K562 (cell line): Measurements from ENCODE around the gene SLC25A36. TPM values are rescaled to one million over a fixed set of nuclear protein-coding genes. Genes with fewer than 3 reads are reported as not detected.
A peak's percentile ranks its signal among the peaks of the same experiment; 100 is the strongest.

Experiments used
- ATF7 ChIP-seq: fragments of 450-650 bp; IDR thresholded peaks from 2 replicates; pipeline ENCODE4 v1.7.1; 2014; ENCODE audit warnings: mild to moderate bottlenecking, moderate library complexity
- DNMT1 ChIP-seq: fragments of 450-650 bp; IDR thresholded peaks from 2 replicates; pipeline ENCODE4 v1.6.1; 2016; ENCODE audit warnings: antibody characterized with exemption, mild to moderate bottlenecking
- EWSR1 ChIP-seq: fragments of 450-650 bp; IDR thresholded peaks from 2 replicates; pipeline ENCODE4 v1.6.1; 2018; ENCODE audit warnings: borderline replicate concordance, mild to moderate bottlenecking, low read depth, moderate library complexity; ENCODE audit not compliant: partially characterized antibody
- FOXP1 ChIP-seq: sonication (generic); formaldehyde crosslinking; IDR thresholded peaks from 2 replicates; pipeline ENCODE4 v1.8.0; 2022; ENCODE audit warnings: mild to moderate bottlenecking, missing genetic modification reagents
- HDAC8 ChIP-seq: fragments of 450-650 bp; IDR thresholded peaks from 2 replicates; pipeline ENCODE4 v1.6.1; 2016; ENCODE audit warnings: mild to moderate bottlenecking, missing genetic modification characterization, moderate library complexity, missing compliant biosample characterization
- KAT7 ChIP-seq: sonication (generic); formaldehyde crosslinking; IDR thresholded peaks from 2 replicates; pipeline ENCODE4 v1.8.0; 2022; ENCODE audit warnings: missing genetic modification reagents, mild to moderate bottlenecking, borderline replicate concordance
- MCM3 ChIP-seq: fragments of 450-650 bp; IDR thresholded peaks from 2 replicates; pipeline ENCODE4 v1.6.1; 2016
- NRF1 ChIP-seq, 2 experiments: fragments of 450-650 bp; IDR thresholded peaks in 1 of 2; conservative IDR thresholded peaks in 1 of 2; 2 replicates each; pipeline ENCODE4 v1.6.1; 2014; ENCODE audit warnings: mild to moderate bottlenecking in 2 of 2
- PHB2 ChIP-seq: fragments of 450-650 bp; IDR thresholded peaks from 2 replicates; pipeline ENCODE4 v1.6.1; 2017; ENCODE audit warnings: low read depth
- POLR2B ChIP-seq: fragments of 450-650 bp; IDR thresholded peaks from 2 replicates; pipeline ENCODE4 v1.6.1; 2018; ENCODE audit warnings: low read depth; ENCODE audit not compliant: partially characterized antibody
- PRPF4 ChIP-seq: fragments of 200-400 bp; formaldehyde crosslinking; IDR thresholded peaks from one replicate; pipeline ENCODE4 v1.6.1; 2017; ENCODE audit warnings: low read length, low read depth, mild to moderate bottlenecking; ENCODE audit not compliant: insufficient read depth, poor library complexity, severe bottlenecking
- RBM14 ChIP-seq: fragments of 200-400 bp; formaldehyde crosslinking; IDR thresholded peaks from 2 replicates; pipeline ENCODE4 v1.6.1; 2018; ENCODE audit warnings: low read depth, mild to moderate bottlenecking, low read length, moderate library complexity, borderline replicate concordance; ENCODE audit not compliant: insufficient read depth
- SIN3A ChIP-seq, 2 experiments: fragments of 150-350 bp in 1 of 2; IDR thresholded peaks; 2 replicates each; pipeline ENCODE4 v1.6.1; 2011 to 2016; ENCODE audit warnings: borderline replicate concordance in 2 of 2, low read depth in 2 of 2, low read length in 2 of 2, mild to moderate bottlenecking in 2 of 2, moderate library complexity in 2 of 2; ENCODE audit not compliant: control insufficient read depth in 1 of 2
- SLC30A9 ChIP-seq: fragments of 250-450 bp; sonication (Bioruptor Pico); IDR thresholded peaks from 2 replicates; pipeline ENCODE4 v1.8.0; 2022; ENCODE audit warnings: mild to moderate bottlenecking, moderate library complexity
- SP1 ChIP-seq: sonication (generic); formaldehyde crosslinking; IDR thresholded peaks from 2 replicates; pipeline ENCODE4 v1.8.1; 2022; ENCODE audit warnings: mild to moderate bottlenecking, missing genetic modification reagents
- YY1 ChIP-seq, 3 experiments: IDR thresholded peaks; 2 replicates each; pipeline ENCODE4 v1.6.1; 2011; ENCODE audit warnings: low read length in 2 of 3, mild to moderate bottlenecking in 2 of 3, moderate library complexity in 2 of 3, borderline replicate concordance in 1 of 3, control low read depth in 1 of 3, low read depth in 1 of 3; ENCODE audit not compliant: insufficient read depth in 3 of 3, insufficient replicate concordance in 2 of 3, control insufficient read depth in 1 of 3, insufficient read length in 1 of 3; ENCODE audit errors: extremely low read depth in 1 of 3
- ZBTB17 ChIP-seq: fragments of 450-650 bp; formaldehyde crosslinking; IDR thresholded peaks from 2 replicates; pipeline ENCODE4 v1.4.0; 2020; ENCODE audit warnings: mild to moderate bottlenecking
- ZBTB7A ChIP-seq: IDR thresholded peaks from 2 replicates; pipeline ENCODE4 v1.6.1; 2011; ENCODE audit warnings: low read depth, mild to moderate bottlenecking, low read length, moderate library complexity, borderline replicate concordance; ENCODE audit not compliant: control insufficient read depth
- ZFX ChIP-seq: sonication (generic); formaldehyde crosslinking; IDR thresholded peaks from 2 replicates; pipeline ENCODE4 v1.8.0; 2022; ENCODE audit warnings: mild to moderate bottlenecking, missing genetic modification reagents, moderate library complexity
- polyA plus RNA-seq, 8 experiments: library from polyadenylated mRNA; depleted of rRNA in 4 of 8; stranded (reverse) in 5 of 8; unstranded in 3 of 8; fragments of >200 nt; fragmentation: Nextera tagmentation in 2 of 8; fragmentation: Illumina TruSeq in 1 of 8; extraction: Ambion mirVana in 2 of 8; extraction: Trizol in 1 of 8; gene quantifications; 2 replicates each; pipeline versions ENCODE4 v1.2.1 to v1.2.3, GENCODE V29; 2011 to 2014; ENCODE audit warnings: inconsistent platforms in 1 of 8, missing spikeins in 1 of 8
- total RNA-seq, 7 experiments: library from RNA; depleted of rRNA in 6 of 7; stranded (reverse); fragments of >200 nt in 6 of 7; fragmentation: Illumina TruSeq in 2 of 7; extraction: Trizol in 2 of 7; gene quantifications; 2 replicates each; pipeline versions ENCODE4 v1.2.1 to v1.2.3, GENCODE V29; 2011 to 2021; ENCODE audit warnings: low replicate concordance in 1 of 7
- TF ChIP-seq, protein P1 (sequence below): fragments of 200-800 bp; sonication (Bioruptor generic); IDR thresholded peaks from 2 replicates; pipeline ENCODE4 v1.6.1; 2017; ENCODE audit warnings: missing genetic modification characterization, missing compliant biosample characterization
- TF ChIP-seq, protein P2 (sequence below): fragments of 200-800 bp; sonication (Bioruptor generic); IDR thresholded peaks from 2 replicates; pipeline ENCODE4 v1.6.1; 2017; ENCODE audit warnings: missing genetic modification characterization, missing compliant biosample characterization
- TF ChIP-seq, protein P3 (sequence below): fragments of 250-450 bp; sonication (Bioruptor Pico); IDR thresholded peaks from 2 replicates; pipeline ENCODE4 v1.9.0; 2021; ENCODE audit warnings: mild to moderate bottlenecking

SLC25A36 gene
- total and polyA plus RNA-seq, 9 of the 15 experiments (the other 6 are each of a cell fraction or from before 2014, with no cell fraction given): 12.0 to 95.3 (median 43.3) TPM

- TF ChIP-seq EWSR1 (no peak), RBM14 (0 out of 2 replicates have a peak, but pooled peaks have one; percentile 51), YY1 (IDR thresholded peaks at IDR 0.05; ENCODE audit: borderline replicate concordance in 1 of 3, control insufficient read depth in 1 of 3, extremely low read depth in 1 of 3, insufficient read depth in 3 of 3, insufficient read length in 1 of 3, insufficient replicate concordance in 2 of 3, low read depth in 1 of 3, low read length in 2 of 3) (peak; percentile 61 to 94 (median 86)), ATF7 (0 out of 2 replicates have a peak, but pooled peaks have one; percentile 10), MCM3 (no peak), SLC30A9 (CRISPR knock-in tag) (no peak), ZBTB17 (CRISPR knock-in tag) (peak; percentile 80), NRF1 (conservative IDR thresholded peaks at IDR 0.05 in 1 of 2, IDR thresholded peaks at IDR 0.05 in 1 of 2) (no peak), SP1 (CRISPR knock-in tag) (no peak), ZBTB7A (0 out of 2 replicates have a peak, but pooled peaks have one; percentile 54), FOXP1 (no peak), HDAC8 (tag) (no peak), ZFX (CRISPR knock-in tag) (peak; percentile 92), POLR2B (peak; percentile 29), DNMT1 (no peak), SIN3A (IDR thresholded peaks at IDR 0.05; ENCODE audit: borderline replicate concordance in 2 of 2, control insufficient read depth in 1 of 2, low read depth in 2 of 2, low read length in 2 of 2) (0 out of 4 replicates have a peak, but pooled peaks of 1 of the 2 experiments have one; percentile 13), KAT7 (CRISPR knock-in tag) (peak; percentile 83; the same call in 1 of the 2 replicates), PRPF4 (peak; percentile 72), PHB2 (no peak)
- TF ChIP-seq, protein P1, sequence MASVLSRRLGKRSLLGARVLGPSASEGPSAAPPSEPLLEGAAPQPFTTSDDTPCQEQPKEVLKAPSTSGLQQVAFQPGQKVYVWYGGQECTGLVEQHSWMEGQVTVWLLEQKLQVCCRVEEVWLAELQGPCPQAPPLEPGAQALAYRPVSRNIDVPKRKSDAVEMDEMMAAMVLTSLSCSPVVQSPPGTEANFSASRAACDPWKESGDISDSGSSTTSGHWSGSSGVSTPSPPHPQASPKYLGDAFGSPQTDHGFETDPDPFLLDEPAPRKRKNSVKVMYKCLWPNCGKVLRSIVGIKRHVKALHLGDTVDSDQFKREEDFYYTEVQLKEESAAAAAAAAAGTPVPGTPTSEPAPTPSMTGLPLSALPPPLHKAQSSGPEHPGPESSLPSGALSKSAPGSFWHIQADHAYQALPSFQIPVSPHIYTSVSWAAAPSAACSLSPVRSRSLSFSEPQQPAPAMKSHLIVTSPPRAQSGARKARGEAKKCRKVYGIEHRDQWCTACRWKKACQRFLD: 0 out of 2 replicates have a peak, but pooled peaks have one; percentile 8
- TF ChIP-seq, protein P2, sequence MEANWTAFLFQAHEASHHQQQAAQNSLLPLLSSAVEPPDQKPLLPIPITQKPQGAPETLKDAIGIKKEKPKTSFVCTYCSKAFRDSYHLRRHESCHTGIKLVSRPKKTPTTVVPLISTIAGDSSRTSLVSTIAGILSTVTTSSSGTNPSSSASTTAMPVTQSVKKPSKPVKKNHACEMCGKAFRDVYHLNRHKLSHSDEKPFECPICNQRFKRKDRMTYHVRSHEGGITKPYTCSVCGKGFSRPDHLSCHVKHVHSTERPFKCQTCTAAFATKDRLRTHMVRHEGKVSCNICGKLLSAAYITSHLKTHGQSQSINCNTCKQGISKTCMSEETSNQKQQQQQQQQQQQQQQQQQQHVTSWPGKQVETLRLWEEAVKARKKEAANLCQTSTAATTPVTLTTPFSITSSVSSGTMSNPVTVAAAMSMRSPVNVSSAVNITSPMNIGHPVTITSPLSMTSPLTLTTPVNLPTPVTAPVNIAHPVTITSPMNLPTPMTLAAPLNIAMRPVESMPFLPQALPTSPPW (CRISPR knock-in tag): peak; percentile 70
- TF ChIP-seq, protein P3, sequence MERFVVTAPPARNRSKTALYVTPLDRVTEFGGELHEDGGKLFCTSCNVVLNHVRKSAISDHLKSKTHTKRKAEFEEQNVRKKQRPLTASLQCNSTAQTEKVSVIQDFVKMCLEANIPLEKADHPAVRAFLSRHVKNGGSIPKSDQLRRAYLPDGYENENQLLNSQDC: no peak
Measured at GRCh38 chr3:140942221-140943104, 827 bp downstream of the SLC25A36 start (continued).
